Adipocyte (in vitro differentiated cells): ENCODE data around the gene PEAR1.
A peak's percentile ranks its signal among the peaks of the same experiment; 100 is the strongest.

Experiments
- DNase-seq: peaks from one replicate; pipeline ENCODE4 v3.0.0-alpha.2; 2015; ENCODE audit warnings: low read depth
- H3K27me3 ChIP-seq: replicated peaks from 2 replicates; pipeline ENCODE4 v1.7.0; 2013; ENCODE audit warnings: mild to moderate bottlenecking, low read length, moderate library complexity; ENCODE audit not compliant: control insufficient read depth, insufficient read depth
- H3K36me3 ChIP-seq: 2 replicates; pipeline ENCODE4 v1.7.0; 2013; ENCODE audit warnings: low read length, mild to moderate bottlenecking, moderate library complexity; ENCODE audit not compliant: control insufficient read depth, insufficient read depth, severe bottlenecking
- H3K4me1 ChIP-seq: 2 replicates; pipeline ENCODE4 v1.7.0; 2013; ENCODE audit warnings: mild to moderate bottlenecking, low read length, moderate library complexity; ENCODE audit not compliant: control insufficient read depth, insufficient read depth
- H3K4me3 ChIP-seq: 2 replicates; pipeline ENCODE4 v1.7.0; 2013; ENCODE audit warnings: mild to moderate bottlenecking, low read length, moderate library complexity
- H3K9ac ChIP-seq: 2 replicates; pipeline ENCODE4 v1.7.0; 2013; ENCODE audit warnings: mild to moderate bottlenecking, low read length, moderate library complexity
- H3K9me3 ChIP-seq: 2 replicates; pipeline ENCODE4 v1.7.0; 2013; ENCODE audit warnings: mild to moderate bottlenecking, low read length, moderate library complexity; ENCODE audit not compliant: control insufficient read depth

Gene PEAR1, protein sequence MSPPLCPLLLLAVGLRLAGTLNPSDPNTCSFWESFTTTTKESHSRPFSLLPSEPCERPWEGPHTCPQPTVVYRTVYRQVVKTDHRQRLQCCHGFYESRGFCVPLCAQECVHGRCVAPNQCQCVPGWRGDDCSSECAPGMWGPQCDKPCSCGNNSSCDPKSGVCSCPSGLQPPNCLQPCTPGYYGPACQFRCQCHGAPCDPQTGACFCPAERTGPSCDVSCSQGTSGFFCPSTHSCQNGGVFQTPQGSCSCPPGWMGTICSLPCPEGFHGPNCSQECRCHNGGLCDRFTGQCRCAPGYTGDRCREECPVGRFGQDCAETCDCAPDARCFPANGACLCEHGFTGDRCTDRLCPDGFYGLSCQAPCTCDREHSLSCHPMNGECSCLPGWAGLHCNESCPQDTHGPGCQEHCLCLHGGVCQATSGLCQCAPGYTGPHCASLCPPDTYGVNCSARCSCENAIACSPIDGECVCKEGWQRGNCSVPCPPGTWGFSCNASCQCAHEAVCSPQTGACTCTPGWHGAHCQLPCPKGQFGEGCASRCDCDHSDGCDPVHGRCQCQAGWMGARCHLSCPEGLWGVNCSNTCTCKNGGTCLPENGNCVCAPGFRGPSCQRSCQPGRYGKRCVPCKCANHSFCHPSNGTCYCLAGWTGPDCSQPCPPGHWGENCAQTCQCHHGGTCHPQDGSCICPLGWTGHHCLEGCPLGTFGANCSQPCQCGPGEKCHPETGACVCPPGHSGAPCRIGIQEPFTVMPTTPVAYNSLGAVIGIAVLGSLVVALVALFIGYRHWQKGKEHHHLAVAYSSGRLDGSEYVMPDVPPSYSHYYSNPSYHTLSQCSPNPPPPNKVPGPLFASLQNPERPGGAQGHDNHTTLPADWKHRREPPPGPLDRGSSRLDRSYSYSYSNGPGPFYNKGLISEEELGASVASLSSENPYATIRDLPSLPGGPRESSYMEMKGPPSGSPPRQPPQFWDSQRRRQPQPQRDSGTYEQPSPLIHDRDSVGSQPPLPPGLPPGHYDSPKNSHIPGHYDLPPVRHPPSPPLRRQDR

DNA sequence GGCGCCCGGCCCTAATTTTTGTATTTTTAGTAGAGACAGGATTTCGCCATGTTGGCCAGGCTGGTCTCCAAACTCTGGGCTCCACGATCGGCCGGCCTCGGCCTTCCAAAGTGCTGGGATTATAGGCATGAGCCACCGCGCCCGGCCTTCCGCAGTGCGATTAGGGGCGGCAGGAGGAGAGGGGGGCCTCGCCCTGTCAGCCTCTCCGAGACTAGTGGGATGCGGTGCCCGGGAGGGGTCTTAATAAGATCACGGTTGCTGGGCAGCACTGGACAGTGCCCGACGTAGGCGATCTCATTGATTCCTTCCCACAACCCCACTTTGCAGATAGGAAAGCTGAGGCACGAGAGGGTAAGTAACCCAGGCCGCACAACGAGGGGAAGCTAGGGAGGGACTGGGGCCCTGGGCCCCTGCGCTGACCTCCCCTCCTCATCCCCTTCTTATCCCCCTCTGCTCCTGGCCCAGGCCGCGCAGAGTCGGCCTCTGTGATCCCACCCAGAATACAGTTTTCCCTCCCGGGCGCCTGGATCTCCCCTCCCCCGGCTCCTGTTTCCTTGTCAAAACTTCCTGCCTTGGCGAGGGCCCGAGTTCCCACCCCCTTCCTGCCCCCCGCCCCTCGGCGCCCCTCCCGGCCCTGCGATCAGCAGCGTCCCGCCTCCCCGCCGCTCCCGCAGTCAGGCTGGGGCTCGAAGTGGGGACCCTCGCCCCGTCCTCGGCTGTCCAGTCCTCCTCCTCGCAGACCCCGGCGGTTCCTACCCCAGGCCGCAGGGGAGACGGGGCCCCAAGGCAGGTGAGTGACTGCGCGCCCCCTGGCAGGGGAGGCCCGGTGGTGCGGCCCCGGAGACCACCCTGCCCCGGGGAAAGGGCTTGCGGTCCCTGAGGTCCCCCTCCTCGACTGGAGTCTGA is at the start of gene PEAR1:
TSS of gene PEAR1 (plus strand) at position 671 of the 906 bp plus-strand sequence. CDS start 10,209 bp downstream, outside the sequence.
- Histone ChIP-seq H3K36me3 (no peaks in the 10 kb centered on the region), H3K9me3 (no peaks in the 10 kb centered on the region), H3K4me3 (peak within 1 kb of the TSS; percentile 79), H3K9ac (peak within 1 kb of the TSS; percentile 77), H3K27me3 (peaks cover 3% of the 10 kb centered on the region), H3K4me1 (peaks cover 56% of the 10 kb centered on the region)
- DNase-seq, result peak; percentile 41

DNA sequence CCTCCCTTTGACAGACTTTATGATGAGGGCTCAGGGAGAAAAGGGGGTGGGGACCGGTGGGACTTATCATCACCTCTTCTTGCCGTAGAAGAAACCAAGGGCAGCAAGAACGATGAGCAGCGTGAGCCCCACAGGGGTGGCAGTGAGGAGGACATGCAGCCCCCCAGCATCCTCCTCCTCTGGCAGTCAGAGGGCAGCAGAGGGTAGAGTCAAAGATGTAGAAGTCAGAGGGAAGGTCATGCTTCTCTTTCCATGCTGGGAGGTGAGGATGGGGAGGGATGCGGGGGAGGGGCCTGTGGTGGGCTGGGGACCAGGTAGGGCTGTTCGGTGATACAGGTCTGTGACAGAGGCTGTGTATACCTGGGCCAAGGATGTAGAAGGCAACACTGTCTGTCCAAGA is 49.4 kb upstream of the PEAR1 start:
- Histone ChIP-seq H3K4me1 (no peaks in the 10 kb centered on the region), H3K9ac (no peak overlapping the region), H3K4me3 (no peak overlapping the region), H3K36me3 (no peaks in the 10 kb centered on the region), H3K9me3 (no peaks in the 10 kb centered on the region), H3K27me3 (peaks cover 69% of the 10 kb centered on the region)
- DNase-seq, result no peak

DNA sequence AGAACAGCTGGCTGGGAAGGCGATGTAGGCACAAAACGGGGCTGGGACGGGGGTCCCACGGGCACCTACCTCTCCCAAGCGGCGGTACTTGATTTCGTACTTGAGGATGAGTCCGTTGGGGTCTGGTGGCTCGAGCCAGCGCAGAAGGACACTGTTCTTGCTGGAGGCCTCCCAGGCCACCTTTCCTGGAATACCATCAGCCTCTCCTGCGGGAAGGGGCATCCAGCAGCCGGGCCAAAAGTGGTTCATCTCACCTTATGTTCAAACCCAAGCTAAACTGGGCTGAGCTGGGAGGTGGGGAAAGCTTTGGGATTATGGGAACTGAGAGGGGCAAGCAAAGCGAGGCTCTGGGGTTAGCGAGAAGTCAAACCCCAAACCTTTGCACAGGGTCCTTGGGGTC is 48.9 kb upstream of the PEAR1 start:
- Histone ChIP-seq H3K27me3 (peaks cover 63% of the 10 kb centered on the region), H3K4me1 (no peaks in the 10 kb centered on the region), H3K4me3 (no peak overlapping the region), H3K36me3 (no peaks in the 10 kb centered on the region), H3K9me3 (no peaks in the 10 kb centered on the region), H3K9ac (no peak overlapping the region)
- no peak for DNase-seq

DNA sequence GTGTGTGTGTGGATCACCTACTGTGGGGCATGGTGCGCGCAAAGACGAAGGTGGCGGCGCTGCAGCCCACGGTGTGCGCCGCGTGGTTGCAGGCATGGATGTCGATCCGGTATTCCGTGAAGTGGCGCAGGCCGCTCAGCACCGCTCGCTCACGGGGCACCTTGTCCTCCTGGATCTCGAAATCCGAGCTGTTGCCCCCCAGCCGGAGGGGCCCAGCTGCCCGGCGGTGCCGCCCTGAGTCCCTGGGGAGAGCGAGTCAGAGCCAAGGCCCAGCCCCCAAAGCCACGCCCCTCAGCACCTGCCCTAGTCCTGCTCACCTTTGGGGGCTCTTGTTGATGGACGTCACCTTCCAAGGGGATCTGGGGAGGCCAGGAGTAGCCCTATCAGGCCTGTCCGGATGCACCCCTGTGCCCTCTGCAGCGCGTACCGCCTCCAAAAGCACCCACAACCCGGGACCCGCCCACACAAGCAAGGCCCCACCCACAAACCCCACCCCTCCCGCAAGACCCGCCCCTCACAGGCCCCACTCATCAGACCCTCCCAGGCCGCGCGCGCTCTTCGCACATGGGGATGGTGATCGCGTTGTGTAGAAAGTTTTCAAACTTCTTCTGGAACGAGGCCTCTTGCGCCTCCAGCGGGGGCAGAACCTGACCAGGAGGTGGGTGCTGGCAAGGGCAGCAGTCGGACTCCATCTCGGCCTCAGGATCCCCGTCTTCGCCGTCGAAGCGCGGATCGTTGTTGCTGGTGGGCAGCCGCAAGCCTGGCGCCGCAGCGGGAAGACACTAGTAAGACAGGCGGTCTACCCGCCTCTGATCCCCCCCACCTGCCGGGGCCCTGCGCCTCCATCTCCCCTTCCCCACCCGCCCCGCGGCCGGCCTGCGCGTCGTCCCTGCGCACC is 48.2 kb upstream of the PEAR1 start:
- H3K9ac ChIP-seq, result no peak overlapping the region
- H3K9me3 ChIP-seq, result no peaks in the 10 kb centered on the region
- no peaks in the 10 kb centered on the region for H3K4me1 ChIP-seq
- H3K4me3 ChIP-seq, result no peak overlapping the region
- H3K27me3 ChIP-seq, result peaks cover 61% of the 10 kb centered on the region
- H3K36me3 ChIP-seq, result no peaks in the 10 kb centered on the region
- DNase-seq, result no peak

DNA sequence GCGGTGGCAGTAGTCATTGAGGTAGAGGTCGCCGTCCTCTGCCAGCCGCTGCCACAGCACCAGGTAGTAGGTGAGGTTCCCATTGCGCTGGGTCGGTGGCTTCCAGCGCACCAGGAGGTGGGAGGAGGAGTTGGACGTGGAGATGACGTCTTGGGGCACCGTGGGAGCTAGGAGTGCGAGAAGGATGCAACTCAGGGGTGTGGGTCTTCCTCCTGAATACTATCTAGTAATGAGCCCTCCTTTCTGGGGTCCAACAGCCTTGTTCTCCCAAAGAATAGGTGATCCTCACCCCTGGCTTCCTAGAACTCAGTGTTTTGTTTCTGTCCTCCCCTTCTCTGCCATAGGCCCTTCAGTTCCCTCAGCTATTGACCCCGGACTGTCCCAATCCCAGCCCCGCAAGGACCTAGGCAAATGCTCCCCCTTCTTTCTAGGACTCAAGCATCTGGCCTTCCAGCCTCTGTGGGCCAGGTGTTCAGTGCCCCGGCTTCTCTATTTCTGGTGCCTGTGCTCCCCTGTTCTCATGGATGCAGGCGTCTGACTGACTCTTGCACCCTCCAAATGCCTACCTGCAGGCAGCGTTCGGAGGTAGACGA is 47.5 kb upstream of the PEAR1 start:
- Histone ChIP-seq H3K36me3 (no peaks in the 10 kb centered on the region), H3K9me3 (no peaks in the 10 kb centered on the region), H3K27me3 (peaks cover 59% of the 10 kb centered on the region), H3K4me1 (no peaks in the 10 kb centered on the region), H3K4me3 (no peak overlapping the region), H3K9ac (no peak overlapping the region)
- no peak for DNase-seq

DNA sequence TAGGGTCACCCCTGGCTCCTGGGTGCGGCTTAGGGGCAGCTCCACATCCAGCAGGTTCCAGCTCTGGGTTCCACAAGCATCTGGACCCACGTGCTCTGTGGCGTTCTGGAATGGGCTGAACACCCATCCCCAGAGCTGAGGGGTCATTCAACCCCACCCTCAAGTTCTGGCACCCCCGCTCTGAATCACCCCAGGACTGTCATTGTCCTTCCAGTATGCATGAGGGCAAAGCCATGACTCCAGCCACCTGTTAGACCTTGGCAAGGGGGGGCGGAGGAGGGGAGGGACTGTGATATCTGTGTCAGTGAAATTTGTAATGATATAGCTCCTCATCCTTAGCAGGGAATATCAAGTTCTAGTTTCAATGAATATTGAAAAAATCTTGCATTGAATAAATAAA is 46.9 kb upstream of the PEAR1 start:
- no peaks in the 10 kb centered on the region for H3K9me3 ChIP-seq
- no peak overlapping the region for H3K9ac ChIP-seq
- no peak for DNase-seq
- H3K27me3 ChIP-seq, result peaks cover 54% of the 10 kb centered on the region
- H3K4me3 ChIP-seq, result no peak overlapping the region
- no peaks in the 10 kb centered on the region for H3K36me3 ChIP-seq
- H3K4me1 ChIP-seq, result no peaks in the 10 kb centered on the region

DNA sequence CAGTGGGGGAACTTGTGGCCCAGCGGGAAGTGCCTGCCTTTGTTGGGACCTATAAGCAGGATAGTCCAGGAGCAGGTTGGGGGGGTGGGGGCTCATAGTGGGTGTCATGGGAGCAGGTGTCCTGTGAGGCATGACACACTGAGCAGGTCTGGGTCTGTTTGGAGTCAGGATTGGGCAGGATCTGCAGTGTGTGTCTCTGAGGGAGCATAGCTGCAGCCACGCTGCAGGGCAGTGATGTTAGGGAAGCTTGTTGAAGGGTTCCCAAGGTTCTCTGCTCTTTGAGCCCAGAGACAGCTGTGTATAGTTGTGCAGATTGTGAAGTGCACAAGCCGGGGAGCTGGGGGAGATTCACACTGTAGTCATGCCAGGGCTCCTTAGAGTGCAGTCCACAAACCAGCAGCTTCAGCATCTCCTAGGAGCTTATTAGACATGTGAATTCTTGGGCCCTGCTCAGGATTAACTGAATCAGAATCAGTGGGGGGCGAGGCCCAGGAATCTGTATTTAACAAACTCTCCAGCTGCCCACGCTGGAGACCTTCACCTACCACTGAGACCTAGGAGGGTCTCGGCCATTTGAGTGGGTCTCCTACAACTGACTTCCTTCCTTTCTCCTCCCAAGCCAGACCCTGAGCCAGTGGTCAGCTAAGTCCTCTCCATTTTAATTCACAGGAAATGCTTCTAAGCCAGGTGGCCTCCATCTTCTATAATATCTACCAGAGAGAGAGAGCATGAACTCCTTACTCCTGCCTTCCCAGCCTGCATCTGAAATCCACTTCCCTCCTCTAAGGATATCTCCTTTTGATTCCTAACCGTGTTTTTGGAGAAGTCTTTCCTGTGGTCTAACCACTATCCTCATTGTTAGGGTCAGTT is 45.7 kb upstream of the PEAR1 start:
- H3K9ac ChIP-seq, result no peak overlapping the region
- no peaks in the 10 kb centered on the region for H3K36me3 ChIP-seq
- H3K9me3 ChIP-seq, result no peaks in the 10 kb centered on the region
- H3K27me3 ChIP-seq, result peaks cover 56% of the 10 kb centered on the region
- H3K4me1 ChIP-seq, result peaks cover 6% of the 10 kb centered on the region
- H3K4me3 ChIP-seq, result no peak overlapping the region
- no peak for DNase-seq

DNA sequence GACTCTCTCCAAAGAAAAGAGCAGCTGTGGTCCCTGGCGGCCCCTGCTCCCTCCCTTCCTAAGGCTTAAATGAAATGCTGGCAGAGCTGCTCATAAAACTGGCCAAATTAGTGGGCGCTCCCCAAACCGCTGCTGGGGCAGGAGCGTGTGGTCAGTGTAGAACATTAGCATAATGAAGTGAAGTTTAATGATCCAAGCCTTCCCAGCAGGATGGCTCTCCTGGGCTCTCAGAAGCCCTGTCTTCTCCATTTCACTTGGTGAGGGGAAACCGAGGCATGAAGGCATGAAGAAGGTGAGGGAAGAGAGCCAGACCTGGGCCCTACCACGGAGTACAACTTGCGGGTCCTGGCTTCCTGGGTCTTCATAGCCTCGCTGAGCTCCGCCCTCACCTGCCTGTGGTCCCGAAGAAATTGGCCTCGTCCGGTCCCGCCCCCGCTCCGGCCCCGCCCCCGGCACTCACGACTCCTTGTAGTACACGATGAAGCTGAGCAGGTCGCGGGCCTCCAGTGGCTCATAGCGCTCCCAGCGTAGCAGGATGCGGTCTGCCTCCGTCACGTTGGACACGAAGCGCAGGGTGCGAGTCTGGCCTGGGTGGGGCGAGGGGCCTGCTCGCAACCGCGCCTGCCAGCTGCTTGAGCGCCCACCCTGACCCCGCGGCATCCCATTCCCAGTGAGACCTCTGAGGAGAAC is 44.9 kb upstream of the PEAR1 start:
- no peaks in the 10 kb centered on the region for H3K9me3 ChIP-seq
- peaks cover 57% of the 10 kb centered on the region for H3K27me3 ChIP-seq
- H3K4me3 ChIP-seq, result no peak overlapping the region
- DNase-seq, result no peak
- no peak overlapping the region for H3K9ac ChIP-seq
- H3K36me3 ChIP-seq, result no peaks in the 10 kb centered on the region
- H3K4me1 ChIP-seq, result peaks cover 6% of the 10 kb centered on the region

DNA sequence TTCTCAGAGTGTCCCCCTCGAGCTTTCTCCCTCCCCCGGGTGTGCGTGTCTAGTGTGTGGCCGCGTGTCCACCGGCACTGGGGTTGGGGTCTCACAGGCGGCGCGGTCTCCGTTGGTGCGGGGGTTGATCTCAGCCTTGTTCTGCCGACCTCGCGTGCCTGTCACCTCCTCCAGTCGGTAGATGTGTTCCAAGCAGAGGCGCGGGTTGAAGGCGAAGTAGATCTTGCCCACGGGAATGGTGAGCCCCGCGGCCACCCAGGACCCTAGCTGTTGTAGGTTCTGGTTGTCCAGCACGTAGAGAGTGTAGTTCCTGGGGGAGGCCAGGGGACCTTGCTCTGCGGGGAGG is 44.4 kb upstream of the PEAR1 start:
- Histone ChIP-seq H3K27me3 (peaks cover 57% of the 10 kb centered on the region), H3K4me3 (no peak overlapping the region), H3K9ac (no peak overlapping the region), H3K4me1 (peaks cover 6% of the 10 kb centered on the region), H3K36me3 (no peaks in the 10 kb centered on the region), H3K9me3 (no peaks in the 10 kb centered on the region)
- DNase-seq, result no peak
